GM15510 (cell line): ENCODE results near the gene TNFAIP3.

Experiments
- POLR2A ChIP-seq: IDR thresholded peaks from 3 replicates; pipeline ENCODE4 v1.6.1; 2011; ENCODE audit warnings: borderline replicate concordance; ENCODE audit not compliant: insufficient read length; ENCODE audit errors: extremely low read depth

The TNFAIP3 gene

DNA sequence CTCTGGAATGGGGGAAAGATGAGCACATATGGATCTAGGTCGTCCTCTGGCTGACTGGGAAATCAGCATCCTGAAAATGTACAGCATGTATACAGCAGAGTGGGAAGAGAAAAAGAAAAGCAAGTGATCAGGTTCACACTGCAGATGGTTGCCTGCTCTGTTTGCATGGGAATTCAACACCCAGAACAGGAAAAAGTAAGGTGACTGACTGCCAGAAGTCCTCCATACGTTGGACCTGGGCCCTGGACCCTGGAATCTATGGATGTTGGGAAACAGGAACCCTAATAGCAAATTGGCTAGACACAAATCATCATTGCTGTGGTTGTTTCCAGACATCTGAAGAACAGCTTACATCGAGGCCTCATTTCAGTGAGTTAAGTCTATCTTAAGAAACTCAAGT lies 30.3 kb upstream of the TNFAIP3 start:
- TF ChIP-seq POLR2A = no peak

DNA sequence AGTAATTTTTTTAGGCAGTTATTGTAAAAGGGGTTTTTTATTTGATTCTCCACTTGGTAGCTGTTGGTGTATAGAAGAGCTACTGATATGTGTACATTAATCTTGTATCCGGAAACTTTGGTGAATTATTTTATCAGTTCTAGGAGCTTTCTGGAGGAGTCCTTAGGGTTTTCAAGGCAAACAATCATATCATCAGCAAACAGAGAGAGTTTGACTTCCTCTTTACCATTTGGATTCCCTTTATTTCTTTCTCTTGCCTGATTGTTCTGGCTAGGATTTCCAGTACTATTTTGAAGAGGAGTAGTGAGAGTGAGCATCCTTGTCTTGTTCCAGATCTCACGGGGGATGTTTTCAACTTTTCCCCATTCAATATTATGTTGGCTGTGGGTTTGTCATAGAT lies 28.0 kb upstream of the TNFAIP3 start:
- TF ChIP-seq POLR2A = no peak

DNA sequence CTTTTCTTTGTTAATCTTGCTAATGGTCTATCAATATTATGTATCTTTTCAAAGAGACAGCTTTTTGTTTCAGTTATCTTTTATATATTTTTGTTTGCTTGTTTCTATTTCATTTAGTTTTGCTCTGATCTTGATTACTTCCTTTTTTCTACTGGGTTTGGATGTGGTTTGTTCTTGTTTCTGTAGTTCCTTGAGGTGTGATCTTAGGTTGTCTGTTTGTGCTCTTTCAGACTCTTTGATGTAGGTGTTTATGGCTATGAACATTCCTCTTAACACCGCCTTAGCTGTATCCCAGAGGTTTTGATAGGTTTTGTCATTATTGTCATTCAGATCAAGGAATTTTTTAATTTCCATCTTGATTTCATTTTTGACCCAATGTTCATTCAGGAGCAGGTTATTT lies 26.8 kb upstream of the TNFAIP3 start:
- no peak for TF ChIP-seq POLR2A

DNA sequence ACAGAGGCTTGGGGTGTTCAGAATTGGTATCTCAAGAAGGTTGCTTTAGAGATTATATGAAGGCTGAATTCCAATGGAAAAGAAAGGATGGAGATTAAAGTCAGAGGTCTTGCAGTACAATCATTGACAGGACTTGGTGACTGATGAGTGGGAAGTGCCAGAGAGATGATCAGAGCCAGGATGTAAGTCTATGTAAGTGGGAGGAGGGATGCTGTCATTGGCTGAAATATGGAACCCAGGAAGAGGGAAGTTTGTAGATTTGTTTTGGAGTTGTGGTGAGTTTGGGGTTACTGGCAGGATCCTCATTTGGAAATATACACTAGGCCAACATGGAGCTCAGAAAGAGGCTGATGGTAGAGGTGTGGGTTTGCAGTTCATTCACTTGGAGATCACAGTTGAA lies 23.8 kb upstream of the TNFAIP3 start:
- TF ChIP-seq POLR2A = no peak

DNA sequence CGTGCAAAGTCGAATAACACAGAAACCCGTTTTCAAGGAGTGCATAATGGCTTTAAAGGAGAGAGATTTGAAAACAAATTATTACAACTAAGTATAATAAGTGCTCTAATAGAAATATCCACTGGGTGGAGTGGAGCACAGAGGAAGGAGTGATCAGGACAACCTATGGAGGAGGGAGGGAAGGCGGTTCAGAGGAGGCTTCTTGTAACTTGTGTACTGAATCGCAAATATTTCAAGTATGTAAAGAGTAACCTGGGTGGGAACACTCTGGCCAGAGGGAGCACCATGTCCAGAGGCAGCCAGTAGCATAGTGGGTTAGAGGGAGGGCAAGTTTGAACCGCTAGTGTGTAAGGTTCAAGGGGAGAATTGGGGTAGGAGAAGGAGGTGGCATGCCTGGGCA lies 21.6 kb upstream of the TNFAIP3 start:
- no peak for TF ChIP-seq POLR2A

DNA sequence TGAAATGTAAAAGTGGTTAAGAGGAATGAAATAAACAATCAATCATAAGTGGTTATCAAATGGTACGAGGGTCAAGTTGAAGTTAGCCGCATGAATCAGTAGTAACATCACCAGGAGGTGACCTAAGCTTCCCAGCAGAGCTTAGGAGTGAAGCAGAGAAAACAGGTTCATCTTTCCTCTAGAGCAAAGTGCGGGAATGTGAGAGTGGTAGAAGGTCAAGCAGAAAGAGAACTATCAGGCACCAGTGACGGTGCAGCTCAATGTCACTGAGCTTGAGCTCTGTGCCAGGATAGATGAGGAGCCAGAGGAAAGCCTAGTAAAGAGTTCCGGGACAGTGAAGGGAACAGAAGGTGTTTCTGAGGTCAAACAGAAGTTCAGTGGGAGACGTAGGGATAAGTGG lies 20.8 kb upstream of the TNFAIP3 start:
- TF ChIP-seq POLR2A = no peak

DNA sequence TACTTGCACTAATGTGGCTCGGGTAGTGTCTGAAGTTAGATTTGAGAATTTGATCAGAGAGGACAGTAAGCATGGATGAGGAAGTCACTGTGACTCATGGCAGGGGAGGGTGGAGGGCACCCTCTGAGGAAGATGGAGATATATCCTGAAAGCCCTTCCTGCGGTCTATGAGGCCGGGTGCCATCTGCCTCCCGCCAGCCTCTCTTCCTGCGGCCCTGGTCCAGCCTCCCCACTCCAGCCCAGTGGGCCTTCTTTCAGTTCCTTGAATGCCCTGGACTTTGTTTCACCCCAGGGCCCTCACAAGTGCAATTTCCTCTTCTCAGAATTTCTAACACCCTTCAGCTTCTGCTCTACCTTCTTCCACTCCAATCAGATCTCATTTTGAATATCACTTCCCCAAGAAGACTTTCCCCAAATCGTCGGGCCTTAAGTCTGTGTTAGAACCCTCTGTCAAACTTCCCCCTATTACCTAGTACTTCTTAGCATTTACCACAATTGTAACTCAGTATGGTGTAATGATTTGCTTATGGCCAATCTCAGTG lies 20.2 kb upstream of the TNFAIP3 start:
- TF ChIP-seq POLR2A = no peak

DNA sequence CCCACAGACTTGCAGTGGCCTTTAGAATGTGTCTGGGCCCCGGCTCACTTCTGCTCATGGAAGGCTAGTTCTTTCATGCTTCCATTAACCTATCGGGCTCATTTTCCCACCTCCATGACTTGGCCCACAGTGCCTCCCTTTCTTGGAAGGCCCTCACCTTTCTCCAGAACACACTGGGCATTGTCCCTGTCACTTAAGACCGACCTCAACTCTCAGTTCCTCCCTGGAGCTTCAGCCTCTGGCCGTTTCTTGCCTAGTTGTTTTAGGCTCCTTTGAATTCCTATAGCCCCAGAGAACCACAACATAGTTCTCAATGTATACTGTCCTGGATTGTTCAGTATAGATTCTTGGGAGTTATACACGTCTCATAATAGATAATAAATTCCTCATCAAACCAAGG lies 19.3 kb upstream of the TNFAIP3 start:
- no peak for TF ChIP-seq POLR2A

DNA sequence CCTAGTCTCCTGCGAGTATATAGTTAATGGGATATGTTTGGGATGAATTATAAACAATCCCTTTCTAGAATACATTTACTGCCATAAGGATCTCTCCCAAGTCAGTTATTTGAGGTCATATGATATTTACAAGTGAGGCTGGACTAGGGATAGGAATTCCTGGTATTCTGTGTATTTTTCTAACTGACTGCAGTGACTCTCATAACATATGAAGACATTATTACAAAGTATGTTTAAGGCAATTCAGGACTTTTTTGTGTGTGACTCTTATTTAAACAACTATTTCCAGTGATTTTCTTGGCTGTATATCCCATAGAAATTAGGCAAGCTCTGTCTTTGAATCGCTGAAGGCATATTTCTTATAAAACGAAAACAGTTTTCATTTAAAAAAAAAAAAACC lies 18.4 kb upstream of the TNFAIP3 start:
- no peak for TF ChIP-seq POLR2A

DNA sequence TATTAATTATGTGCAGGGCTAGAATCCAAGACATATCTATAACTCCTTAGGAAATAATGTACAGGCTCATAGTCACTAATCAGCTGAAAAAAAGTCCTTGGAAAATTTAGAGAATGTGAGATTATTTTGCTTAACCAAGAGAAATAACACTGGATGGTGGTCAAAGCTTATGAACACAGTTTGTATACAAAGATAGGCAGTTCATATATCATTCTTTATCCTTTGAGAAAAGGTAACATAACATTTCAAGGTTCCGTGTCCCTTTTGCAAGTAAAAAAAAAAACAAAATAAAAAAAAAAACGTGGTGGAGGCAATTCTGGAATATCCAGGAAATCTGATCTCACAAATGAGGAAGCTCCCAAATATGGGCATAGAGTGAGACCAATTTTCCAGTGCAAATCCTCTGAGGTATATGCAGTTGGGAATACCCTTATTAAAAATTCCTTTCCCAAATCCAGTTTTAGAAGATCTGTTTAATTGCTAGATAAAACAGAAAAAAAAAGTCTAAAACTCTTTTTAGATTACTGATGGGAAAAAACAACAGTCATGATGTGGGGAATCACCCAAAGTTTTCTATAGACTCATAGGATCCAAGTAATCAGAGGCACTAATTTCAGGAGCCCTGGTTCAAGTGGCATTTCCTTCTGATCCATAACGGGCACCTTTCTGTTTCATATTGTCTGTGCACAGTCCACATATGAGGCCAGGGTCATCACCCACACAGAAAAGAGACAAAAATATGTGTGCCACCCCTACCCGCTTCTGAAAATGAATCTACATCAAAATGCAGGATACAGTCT lies 17.7 kb upstream of the TNFAIP3 start:
- no peak for TF ChIP-seq POLR2A

DNA sequence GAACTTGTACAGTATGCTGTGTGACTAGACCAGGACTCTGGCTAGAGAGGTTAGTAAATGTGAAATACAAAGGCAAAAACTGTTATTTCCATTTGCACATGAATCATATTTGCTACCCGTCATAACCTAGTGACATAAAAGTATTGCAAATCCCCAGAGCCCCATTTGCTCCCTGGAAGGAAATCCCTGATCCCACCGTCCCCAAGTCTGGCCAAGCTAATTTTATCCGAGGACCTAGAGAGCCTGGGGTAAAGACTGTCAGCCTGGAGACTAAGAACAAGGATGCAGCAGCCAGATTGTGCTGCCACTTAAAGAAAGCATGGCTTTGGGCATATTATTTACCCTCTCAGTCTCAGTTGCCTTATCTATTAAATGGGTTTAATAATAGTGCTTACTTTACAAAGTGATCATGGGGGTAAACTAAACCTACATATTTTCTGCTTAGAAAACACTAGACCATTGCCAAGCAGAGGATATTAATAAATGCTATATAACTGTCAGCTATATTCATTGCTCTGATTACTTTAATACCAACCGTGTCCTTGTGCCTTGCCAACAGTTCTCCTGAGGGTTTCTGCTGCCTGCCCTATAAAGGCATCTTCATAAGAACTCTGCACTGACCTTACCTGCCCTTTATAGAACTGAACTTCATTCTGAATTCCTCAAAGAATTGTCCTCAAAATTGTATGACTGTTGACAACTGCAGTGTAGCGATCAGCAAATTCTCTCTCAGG lies 16.9 kb upstream of the TNFAIP3 start:
- TF ChIP-seq POLR2A = no peak

DNA sequence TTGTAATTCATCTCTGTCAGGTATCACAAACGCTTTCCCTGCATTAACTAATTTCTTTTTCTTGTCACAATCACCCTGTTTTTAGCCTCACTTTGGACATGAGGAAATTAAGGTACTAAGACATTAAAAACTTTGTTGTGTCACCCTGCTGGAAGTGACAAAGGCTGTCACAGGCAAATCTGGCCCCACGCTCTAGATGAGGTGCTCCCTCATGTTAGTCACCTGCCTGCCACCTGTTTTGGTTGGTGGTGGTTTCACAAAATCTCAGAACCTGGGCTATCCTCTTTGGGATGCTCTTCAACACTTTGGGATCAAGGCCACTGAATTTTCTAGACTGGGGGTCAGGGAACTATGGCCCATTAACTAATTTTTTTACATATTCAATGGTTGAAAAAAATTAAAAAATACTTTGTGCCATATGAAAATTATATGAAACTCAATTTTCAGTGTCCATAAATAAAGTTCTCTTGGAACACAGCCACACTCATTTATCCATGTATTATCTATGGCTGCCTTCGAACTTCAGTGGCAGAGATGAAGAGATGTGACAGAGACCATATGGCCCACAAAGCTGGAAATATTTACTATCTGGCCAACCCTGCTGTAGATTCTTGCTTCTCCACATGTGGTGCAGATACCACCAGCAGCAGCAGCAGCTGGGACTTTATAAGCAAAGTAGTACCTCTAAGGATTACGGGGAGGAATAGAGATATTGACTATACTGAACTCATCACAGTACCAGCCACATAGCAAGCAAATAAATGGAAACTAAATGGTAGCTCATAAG lies 16.1 kb upstream of the TNFAIP3 start:
- TF ChIP-seq POLR2A = no peak

DNA sequence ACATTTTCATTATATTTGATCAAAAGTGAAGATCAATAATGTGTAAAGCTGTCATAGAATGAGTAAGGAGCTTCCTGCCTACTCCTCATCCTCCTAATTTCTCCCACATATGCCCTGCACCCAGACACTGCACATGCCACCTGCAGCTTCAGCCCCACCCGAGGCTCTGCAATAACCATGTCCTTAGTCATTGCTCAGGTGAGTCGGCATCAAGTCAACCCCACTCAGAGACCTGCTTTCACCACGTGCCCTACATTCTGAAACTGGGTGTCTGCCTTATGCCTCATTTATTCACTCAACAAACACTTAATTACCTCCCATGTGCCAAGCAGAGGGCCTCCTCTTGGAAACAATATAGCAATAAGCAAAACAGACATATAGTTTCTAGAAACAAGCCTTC lies 15.4 kb upstream of the TNFAIP3 start:
- TF ChIP-seq POLR2A = no peak

DNA sequence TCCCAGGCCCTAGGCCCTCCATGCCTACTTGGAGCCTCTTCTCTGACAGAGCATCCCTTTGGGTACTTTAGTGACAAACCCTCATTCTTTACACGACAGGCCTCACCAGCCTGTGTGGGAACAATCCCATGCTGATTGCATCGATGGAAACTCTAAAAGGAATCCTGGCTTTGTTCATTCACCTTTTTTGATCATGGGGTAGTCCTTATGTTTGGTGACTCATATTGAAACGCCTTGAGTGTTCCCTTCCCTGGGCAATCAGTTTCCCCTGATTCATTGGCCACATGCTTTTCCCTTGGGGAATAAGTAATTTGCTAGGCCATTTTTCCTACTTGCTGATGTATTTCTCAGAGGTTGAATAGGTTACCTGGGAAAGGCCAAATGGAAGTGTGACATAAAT lies 14.7 kb upstream of the TNFAIP3 start:
- TF ChIP-seq POLR2A = no peak

DNA sequence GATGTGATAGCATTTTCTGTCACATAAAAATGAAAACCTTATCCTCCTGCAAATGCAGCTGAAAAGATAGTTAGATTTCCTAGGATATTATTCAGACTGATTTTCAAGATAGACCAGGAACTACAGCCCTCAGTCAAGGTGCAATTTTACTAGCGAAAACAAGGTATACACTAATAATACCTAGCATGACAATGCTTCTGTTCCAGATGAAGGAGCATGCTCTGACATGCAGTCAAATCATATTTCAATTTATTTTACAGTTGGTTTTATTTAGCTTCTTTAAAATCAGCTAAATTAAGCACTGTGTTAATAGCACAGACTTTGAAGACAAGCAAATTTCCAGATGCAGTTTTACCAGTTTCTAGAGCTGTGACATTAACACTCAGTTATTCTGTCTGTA lies 14.2 kb upstream of the TNFAIP3 start:
- no peak for TF ChIP-seq POLR2A
